CD4-positive, alpha-beta T cell treated with Interferon gamma for 1 hour (primary cell): ENCODE results near the gene HDHD2.
"Not testable (repeated sequence)": the region's sequence is repeated elsewhere in the genome, so short reads cannot be mapped to it uniquely, and the experiment has no call there.

Experiments used
- DNase-seq: peaks from one replicate; pipeline ENCODE4 v3.0.0-alpha.2; 2020

The HDHD2 gene, protein sequence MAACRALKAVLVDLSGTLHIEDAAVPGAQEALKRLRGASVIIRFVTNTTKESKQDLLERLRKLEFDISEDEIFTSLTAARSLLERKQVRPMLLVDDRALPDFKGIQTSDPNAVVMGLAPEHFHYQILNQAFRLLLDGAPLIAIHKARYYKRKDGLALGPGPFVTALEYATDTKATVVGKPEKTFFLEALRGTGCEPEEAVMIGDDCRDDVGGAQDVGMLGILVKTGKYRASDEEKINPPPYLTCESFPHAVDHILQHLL

DNA sequence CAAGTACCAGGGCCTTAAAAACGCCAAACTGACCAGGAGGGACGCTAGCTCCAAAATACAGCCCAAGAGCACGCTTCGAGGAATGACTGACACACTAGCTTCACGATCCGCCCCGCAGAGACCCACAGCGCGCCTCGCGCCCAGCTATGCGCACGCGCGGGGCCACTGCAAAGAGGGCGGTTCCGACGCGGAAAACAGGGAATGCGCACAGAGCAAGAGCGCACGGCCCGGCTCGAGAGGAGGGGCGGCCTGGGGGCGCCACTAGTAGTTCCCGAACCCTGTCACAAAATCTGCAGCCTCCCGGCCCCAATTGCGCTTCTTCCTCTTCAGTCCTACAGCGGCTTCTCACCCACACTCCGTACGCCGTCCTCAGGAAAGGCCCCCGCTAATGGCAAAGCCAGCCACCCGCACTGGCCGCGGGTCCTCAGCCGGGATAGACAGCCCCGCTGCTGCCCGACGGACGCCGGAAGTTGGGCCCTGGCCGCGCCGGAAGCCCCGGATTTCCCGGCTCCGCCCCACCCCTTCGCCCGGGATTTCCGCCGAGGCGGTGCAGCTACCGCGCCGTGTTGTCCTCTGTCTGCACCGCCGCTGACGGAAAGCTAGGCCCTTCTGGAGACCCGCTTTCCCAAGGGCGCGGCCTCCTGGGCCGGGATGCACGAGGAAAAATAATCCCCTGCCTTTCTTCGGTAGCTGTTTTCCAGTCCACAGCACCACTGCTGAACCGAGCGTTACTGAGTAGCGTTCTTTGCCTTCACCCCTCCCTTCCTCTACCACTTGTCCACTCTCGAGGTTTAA, at the start of gene HDHD2:
TSS of gene HDHD2 (minus strand) at position 472 of the 795 bp plus-strand sequence. CDS start 14,061 bp downstream, outside the sequence.
- DNase-seq: peak; percentile 65

DNA sequence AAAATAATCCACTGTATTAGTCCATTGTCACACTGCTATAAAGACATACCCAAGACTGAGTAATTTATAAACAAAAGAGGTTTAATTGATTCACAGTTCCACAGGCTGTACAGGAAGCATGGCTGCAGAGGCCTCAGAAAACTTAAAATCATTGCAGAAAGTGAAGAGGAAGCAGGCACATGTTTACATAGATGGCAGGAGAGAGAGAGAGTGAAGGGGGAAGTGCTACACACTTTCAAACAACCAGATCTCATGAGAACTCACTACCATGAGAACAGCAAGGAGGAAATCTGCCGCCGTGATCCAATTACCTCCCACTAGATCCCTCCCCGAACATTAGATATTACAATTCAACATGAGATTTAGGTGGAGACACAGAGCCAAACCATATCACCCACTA, 45.7 kb upstream of the HDHD2 start:
- not testable (repeated sequence) for DNase-seq

DNA sequence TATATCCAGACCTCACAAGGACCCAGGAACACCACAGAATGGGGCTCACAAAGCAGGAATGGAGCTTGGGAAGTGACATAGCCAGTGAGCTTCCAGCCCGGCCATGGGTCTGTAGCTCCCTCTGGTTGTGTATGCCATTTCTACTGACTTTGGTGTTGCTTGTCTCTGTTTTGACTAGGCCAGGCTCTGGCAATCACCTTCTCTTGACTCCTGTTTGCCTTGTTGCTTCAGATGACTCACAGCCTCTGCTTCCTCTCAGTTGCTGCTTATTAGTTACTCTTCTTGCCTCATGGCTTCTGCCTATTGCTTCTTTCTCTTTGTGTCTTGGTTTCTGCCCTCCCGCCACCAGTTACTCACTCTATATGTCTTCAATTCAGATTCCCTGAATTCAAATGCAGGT, 41.7 kb upstream of the HDHD2 start:
- DNase-seq: no peak

DNA sequence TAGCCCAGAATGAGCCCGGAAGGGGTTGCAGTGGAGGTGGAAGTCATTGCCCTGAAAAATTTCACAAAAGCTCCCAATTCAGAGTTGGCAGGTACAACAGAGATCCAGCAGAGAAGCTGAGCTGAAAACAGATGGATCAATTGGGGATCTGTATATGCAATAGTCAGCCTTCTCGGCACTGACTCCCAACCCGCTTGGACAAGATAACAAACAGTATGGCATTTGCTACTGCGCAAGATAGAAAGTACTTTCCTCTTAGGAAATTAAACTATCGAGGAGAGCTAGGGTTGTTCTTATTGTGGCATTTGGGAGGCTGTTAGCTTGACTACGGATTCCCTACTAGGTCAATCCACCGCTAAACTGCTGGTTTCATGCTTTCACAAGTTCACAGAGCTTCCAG, 37.4 kb upstream of the HDHD2 start:
- no peak for DNase-seq

DNA sequence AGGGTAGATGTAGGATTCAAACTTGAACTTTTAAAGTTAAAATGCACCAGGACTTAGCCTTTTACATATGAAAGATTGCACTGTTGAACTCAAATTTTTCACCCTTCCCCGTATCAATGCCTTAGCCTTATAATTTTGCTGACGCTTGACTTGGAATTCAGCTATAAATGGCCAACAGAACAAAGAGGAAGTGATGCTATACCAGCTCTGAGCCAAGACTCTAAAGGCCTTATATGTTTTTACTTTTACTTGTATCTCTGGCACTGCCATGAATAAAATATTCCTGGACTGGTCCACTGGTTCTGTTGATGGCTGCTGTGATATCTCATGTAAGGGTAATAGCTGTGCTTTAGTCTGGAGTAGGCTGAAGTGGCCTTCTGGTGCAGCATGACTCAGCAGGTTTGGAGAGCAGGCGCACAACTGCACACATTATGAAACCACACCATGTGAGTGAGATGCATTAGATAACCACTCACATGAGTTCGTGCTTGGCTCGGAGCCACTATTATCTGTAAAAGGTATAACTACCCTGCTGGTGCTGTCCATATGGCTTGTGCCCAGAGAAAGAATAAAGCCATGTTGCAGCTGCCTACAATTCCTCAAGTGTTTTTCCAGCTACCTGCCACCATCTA, 34.2 kb upstream of the HDHD2 start:
- peak; percentile 8 for DNase-seq

DNA sequence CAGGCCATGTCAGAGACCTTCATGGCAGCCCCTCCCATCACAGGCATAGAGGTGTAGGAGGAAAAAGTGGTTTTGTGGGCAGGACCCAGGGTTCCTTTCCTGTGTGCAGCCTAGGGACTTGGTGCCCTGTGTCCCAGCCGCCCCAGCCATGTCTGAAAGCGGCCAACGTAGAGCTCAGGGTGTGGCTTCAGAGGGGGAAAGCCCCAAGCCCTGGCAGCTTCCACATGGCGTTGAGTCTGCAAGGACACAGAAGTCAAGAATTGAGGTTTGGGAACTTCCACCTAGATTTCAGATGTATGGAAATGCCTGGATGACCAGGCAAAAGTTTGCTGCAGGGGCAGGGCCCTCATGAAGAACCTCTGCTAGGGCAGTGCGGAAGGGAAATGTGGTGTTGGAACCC, 31.9 kb upstream of the HDHD2 start:
- DNase-seq: not testable (repeated sequence)

DNA sequence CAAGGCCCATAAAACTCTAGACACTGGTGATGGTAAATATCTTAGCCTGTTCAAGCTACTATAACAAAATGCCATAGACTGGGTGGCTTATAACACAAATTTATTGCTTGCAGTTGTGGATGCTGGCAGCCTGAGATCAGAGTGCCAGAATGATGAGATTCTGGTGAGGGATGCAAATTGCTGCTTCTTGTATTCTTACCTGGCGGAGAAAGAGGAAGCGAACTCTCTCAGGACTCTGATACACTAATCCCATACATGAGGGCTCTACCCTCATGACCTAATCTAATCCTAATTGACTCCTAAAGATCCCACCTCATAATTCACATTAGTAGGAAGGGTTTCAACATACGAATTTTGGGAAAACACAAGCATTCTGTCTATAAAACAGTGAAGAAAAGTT, 30.5 kb upstream of the HDHD2 start:
- no peak for DNase-seq

DNA sequence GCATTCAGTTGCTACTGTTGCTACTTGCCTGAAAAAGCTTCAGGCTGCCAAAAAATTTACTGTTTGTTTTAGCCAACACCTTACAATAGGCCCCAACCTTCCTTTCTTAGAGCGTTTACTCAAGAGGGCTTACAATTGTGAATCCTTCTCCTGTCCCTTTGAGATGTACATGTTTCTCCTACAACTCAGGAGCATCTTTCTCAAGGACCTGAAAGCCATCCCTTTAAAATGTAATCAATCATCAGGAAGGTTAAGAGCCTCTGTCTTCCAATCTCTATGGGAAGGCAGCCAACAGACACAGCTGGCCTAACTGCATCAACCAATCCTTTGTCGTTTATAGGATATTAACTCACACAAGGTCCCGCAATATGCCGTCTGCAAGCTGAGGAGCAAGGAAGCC, 29.2 kb upstream of the HDHD2 start:
- DNase-seq: no peak

DNA sequence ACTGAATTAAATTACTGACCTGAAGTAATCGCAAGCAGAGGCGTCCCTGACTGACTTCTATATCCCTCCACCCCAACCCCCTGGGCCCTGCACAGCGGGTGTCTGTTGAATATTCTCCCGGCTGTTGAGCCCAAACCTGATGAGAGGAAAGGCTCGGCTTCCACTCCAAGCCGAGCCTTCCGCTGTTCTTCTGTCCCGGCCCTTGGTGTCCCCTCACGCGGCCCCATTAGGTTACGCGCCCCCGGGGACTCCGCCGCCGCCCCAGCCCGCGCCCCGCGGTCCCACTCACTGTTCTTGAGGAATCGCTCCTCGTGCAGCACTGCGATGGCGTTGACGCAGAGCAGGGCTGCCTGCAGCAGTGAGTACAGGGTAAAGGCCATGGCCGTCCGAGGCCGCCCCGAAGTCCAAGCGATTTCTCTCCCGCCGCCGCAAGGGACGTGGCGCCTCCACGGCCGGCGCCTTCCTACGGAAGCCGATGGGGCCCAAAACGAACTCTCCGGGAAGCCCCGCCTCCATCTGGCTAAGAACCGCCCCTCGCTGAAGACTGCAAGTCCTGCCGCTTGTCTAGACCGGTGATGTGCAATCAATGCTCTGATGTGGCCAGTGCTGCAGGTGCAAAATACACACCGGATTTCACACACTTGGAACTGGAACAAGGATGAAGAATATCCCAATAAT, 25.7 kb upstream of the HDHD2 start, which contains the start of gene IER3IP1:
TSS of gene IER3IP1 (minus strand) at position 467 of the 678 bp plus-strand sequence. CDS start at position 380, 87 bp downstream.
- DNase-seq: peak; percentile 85

DNA sequence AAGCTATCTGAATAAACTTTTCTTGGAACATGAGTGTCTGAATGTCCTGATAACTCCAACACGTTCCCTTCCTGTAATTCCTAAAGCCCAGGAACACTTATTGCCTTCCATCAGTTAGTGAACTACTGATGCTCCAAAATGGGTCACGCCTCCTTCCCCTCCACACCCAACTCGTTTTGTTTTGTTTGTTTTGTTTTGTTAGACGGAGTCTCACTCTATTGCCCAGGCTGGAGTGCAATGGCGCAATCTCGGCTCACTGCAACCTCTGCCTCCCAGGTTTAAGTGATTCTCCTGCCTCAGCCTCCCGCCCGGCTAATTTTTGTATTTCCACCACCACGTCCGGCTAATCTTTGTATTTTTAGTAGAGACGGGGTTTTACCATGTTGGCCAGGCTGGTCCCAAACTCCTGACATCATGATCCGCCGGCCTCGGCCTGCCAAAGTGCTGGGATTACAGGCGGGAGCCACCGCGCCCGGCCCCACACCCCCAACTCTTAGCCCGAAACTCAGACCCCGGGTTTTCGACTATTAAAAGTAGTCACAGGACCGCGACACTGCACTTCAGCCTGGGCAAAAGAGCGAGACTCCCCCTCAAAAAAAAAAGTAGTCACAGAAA, 25.1 kb upstream of the HDHD2 start:
- DNase-seq: no peak

DNA sequence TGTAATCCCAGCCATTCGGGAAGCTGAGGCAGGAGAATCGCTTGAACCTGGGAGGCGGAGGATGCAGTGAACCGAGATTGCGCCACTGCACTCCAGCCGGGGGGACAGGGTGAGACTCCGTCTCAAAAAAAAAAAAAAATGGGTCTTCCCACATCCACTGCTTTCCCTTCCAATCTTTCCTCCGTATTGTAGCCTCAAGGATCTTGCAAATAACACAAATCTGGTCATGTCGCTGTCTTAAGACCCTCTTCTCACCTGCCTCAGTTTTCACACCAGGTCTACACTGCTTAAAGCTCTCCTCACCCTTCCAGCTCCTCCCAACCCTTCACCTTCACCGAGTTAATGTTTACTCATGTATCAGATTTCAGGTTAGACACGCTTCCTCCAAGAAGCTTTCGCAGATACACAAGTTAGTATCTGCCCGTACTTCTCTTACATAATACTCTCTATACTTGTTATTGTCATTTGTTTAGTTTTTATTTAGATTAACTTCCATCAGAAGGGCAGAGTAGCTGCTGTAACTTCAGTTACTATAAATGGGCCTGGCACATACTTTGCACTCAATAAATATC, 24.3 kb upstream of the HDHD2 start:
- DNase-seq: no peak

DNA sequence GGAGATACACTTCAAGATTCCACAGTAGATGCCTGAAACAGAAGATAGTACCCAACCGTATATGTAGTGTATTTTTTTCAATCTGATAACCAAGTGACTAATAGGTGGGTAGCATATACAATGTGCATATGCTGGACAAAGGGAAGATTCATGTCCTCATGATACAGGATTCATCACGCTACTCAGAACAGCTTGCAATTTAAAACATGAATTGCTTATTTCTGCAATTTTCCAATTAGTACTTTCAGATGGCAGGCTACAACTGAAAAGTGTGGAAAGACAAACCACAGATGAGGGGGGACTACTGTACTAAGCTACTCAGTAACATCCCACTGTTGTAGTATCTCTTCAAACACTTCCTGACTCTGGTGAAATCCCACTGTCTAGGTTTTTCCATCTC, 22.2 kb upstream of the HDHD2 start:
- DNase-seq: no peak

DNA sequence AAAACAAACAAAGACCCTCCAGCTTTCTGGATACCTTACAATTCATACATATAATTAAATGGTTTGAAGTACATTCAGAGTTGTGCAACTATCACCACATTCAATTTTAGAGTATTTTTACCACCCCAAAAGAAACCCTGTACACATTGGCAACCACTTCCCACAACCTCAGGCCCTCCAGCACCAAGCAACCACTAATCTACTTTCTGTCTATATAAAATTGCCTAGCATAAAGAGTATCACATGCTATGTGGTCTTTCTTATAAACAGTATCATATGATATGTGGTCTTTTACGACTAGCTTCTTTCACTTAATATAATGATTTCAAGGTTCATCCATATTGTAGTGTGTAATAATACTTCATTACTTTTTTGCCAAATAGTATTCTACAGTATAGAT, 18.6 kb upstream of the HDHD2 start:
- DNase-seq: no peak

DNA sequence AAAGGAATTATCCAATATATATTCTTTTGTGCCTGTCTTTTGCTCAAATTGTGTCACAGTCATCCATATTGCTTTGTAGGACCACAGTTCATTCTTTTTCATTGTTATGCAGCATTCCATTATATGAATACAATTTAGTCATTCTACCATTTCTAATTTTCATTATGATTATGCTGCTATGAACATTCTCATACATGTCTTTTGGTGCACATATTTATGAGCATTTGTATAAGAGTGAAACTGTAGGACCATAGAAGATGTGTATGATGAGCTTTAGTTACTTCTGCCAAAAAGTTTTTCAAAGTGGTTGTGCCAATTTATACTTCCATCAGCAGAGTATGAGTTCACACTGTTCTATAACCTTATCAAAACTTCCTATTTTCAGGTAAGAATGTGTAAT, 18.2 kb upstream of the HDHD2 start:
- DNase-seq: no peak

DNA sequence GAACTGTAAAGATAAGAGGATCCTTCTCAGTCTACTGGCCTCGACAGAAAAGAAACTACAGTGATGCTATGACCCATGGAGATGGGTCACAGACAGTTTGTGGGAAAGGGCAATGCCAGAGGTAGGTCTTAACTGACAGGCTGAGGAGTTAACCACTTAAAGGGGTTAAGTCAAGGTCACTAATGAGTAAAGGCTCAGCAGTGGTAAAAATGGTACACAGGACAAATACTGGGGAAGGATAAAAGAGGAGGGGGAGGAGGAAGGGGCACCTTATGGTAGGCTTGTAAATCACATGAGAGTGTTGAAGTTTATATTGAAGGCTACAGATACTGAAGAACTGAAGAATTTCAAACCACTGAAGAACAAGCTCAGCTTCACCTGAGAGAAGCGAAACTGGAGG, 16.0 kb upstream of the HDHD2 start:
- DNase-seq: no peak

DNA sequence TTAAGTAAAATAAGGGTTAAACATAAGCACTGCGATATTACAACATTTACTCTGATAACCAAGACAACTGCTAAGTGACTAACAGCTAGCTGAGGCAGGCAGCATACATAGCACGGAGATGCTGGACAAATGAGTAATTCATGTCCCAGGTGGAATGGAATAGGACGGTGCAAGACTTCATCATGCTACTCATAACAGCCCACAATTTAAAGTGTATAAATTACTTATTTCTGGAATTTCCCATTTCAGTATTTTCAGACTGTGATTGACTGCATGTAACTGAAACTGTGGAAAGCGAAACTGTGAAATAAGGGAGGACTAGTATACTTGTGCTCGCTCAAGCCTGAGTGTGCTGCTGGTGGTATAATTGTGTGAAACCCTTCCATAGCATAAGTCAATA, 12.9 kb upstream of the HDHD2 start:
- no peak for DNase-seq

DNA sequence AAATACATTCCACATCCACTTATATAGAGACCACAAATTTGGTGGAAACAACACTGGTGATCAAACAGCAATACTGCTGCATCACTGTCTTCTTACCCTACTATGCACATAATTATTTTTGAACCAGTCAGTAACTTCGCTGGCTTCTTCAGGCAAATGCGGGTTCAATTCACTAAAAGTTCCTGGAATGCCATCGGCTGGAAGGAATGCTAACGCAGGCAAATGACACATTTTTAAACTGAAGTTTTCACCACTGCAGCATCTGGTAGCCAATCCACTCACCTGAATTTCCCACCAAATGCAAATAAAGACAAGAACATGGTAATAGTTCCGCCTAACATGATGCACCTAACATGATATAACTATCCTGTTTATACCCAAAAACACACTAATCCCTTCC, 10.0 kb upstream of the HDHD2 start:
- DNase-seq: no peak

DNA sequence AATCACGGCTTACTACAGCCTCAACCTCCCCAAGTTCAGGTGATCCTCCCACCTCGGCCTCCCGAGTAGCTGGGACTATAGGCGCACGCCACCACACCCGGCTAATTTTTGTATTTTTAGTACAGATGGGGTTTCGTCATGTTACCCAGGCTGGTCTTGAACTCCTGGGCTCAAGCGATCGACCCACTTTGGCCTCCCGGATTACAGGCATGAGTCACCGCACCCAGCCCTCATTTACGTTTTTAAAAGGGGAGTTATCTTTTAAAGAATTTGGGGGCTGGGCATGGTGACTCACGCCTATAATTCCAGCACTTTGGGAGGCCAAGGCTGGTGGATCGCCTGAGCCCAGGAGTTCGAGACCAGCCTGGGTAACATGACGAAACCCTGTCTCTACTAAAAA, 8.1 kb upstream of the HDHD2 start:
- DNase-seq: not testable (repeated sequence)

DNA sequence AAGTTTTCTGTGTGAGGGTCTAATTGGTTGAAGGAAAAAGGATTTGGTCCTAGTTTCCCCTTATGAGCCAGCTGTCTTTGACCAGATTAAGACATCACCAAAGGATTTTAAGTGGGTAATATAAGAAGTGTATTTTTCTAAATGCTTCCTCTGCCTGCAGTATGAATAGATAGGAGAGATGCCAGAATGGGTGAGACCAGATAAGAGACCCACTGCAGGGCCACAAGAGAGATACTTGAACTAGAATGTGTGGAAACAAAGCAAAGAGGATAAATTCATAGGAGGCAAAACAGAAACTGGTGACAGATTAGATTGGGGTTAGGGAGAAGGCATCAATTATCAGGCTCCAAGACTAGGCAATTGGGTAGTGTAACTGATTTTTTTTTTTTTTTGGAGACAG, 1.1 kb upstream of the HDHD2 start:
- no peak for DNase-seq

DNA sequence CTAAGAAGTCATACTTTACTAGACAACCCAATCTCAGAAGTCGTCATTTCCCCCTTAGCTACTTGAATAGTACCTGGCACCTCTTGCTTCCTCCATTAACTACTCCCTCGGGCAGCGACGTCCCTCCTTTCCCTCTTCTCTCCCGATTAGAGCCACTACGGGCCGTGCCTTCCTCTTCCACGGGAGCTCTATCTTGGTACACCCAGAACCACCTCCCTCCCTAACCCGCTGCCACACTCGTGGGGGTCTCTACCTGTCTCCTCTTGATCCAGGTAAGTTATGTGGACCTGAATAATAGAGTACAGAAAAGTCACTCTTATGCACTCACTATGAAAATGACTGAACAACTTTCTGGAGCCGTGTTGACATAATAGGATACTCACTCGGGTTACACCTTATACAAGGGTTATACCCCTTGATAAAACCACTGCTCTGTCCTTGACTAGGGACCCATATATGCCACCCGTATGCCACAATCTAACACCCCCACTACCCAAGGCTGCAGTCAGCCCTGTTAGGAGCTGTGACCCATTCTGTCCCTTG, 595 bp upstream of the HDHD2 start:
- no peak for DNase-seq

DNA sequence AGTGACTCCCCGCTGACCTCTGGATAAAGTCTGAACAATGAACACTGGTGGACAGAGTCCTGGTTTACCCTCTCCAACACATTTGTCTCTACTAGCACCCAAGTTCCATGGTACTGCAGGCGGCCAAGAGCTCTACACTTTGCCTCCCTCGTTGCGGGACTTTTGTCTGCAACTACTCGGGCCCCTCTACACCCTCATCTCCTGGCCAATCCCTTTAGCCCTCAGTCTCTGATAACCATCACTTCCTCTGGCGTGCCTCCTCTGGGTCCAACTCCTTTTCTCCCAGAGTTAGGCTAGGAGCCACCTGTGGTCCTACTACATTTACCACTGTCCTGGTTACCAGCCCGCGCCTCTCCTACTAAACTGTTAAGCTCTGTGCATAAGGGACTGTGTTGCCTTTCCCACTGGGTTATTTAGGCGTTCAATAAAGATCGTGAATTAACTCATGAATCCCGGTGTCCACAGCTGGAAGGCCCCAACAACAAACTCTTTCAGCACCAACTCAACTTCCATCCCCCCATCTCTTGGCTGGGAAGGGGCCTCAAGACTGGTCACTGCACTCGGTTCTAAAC, 757 bp downstream of the HDHD2 start:
- no peak for DNase-seq

DNA sequence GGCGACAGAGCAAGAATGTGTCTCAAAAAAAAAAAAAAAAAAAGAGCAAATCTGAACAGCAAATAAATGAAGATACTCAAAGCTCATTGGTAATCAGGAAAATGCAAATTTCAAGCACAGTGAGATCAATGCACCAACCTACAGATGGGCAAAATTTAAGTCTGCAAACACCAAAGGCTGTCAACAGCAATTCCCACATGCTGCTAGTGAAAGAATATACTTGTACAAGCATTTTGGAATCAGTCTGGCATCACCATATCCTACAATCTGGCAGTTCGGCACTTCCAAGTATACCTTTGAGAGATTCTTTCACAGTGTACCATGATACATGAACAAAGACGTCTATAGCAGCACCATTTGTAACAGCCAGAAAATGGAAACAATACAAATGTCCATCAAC, 4.1 kb downstream of the HDHD2 start:
- no peak for DNase-seq
